HL-60 (cell line): ENCODE data around the gene ENDOG.

Experiments used
- POLR2AphosphoS5 ChIP-seq: IDR thresholded peaks from 2 replicates; pipeline ENCODE4 v1.6.1; 2012; ENCODE audit warnings: low read depth
- REST ChIP-seq: IDR thresholded peaks from 2 replicates; pipeline ENCODE4 v1.6.1; 2012; ENCODE audit warnings: low read depth; ENCODE audit not compliant: insufficient replicate concordance
- TF ChIP-seq, protein P1 (sequence below): IDR thresholded peaks from one replicate; pipeline ENCODE4 v1.5.1; 2011; ENCODE audit warnings: low read length, control low read depth, inconsistent platforms; ENCODE audit not compliant: insufficient read depth

- TF ChIP-seq, protein P1, sequence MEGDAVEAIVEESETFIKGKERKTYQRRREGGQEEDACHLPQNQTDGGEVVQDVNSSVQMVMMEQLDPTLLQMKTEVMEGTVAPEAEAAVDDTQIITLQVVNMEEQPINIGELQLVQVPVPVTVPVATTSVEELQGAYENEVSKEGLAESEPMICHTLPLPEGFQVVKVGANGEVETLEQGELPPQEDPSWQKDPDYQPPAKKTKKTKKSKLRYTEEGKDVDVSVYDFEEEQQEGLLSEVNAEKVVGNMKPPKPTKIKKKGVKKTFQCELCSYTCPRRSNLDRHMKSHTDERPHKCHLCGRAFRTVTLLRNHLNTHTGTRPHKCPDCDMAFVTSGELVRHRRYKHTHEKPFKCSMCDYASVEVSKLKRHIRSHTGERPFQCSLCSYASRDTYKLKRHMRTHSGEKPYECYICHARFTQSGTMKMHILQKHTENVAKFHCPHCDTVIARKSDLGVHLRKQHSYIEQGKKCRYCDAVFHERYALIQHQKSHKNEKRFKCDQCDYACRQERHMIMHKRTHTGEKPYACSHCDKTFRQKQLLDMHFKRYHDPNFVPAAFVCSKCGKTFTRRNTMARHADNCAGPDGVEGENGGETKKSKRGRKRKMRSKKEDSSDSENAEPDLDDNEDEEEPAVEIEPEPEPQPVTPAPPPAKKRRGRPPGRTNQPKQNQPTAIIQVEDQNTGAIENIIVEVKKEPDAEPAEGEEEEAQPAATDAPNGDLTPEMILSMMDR, result no peak
- TF ChIP-seq POLR2AphosphoS5 (no peak), REST (no peak)
Observed at GRCh38 chr9:128798896-128799295, 19.4 kb upstream of the ENDOG start.
